Measurements from ENCODE around the gene RO60. TPM values are rescaled to one million over a fixed set of nuclear protein-coding genes. Genes with fewer than 3 reads are reported as not detected.
A peak's percentile ranks its signal among the peaks of the same experiment; 100 is the strongest.

RO60 gene
- total RNA-seq, 6 donors from 2014 or later, result 49.5 to 131 (median 72.0) TPM

GRCh38 chr1:193105821-193106177 is 46.4 kb downstream of the RO60 start:
- Histone ChIP-seq H3K9me3 (no peaks in the 10 kb centered on the region), H3K4me1 (peaks cover 7 to 18% (median 16%) of the 10 kb centered on the region in 4 donors), H3K4me3 (peak overlapping the region in 3 of 4 donors; percentile 63 to 88 (median 71)), H3K27ac (peak overlapping the region; percentile 89 to 93 (median 91)), H3K36me3 (no peaks in the 10 kb centered on the region), H3K27me3 (no peaks in the 10 kb centered on the region)
- DNase-seq (no peak), ATAC-seq (ENCODE audit: low FRiP score in 2 of 2) (no peak)
- WGBS, 2 donors, result 33 to 38% methylated on average over 4 of the region's 4 CpGs
- TF ChIP-seq POLR2A (IDR thresholded peaks at IDR 0.05) (no peak), EP300 (IDR thresholded peaks at IDR 0.05) (no peak), CTCF (IDR thresholded peaks at IDR 0.05) (no peak)

- H3K4me1 ChIP-seq, result peaks cover 5 to 23% (median 17%) of the 10 kb centered on the region in 4 donors
- no peaks in the 10 kb centered on the region for H3K36me3 ChIP-seq
- TF ChIP-seq EP300 (IDR thresholded peaks at IDR 0.05), result no peak
- TF ChIP-seq POLR2AphosphoS5 (IDR thresholded peaks at IDR 0.05), result no peak
- TF ChIP-seq POLR2A (IDR thresholded peaks at IDR 0.05), result no peak
- TF ChIP-seq CTCF (IDR thresholded peaks at IDR 0.05), result no peak
- H3K4me3 ChIP-seq, result no peak overlapping the region
- DNase-seq (no peak), ATAC-seq (ENCODE audit: low FRiP score in 2 of 2) (no peak)
- no peaks in the 10 kb centered on the region for H3K27me3 ChIP-seq
- no peak overlapping the region for H3K27ac ChIP-seq
- 83 to 88% methylated on average over 3 of the region's 3 CpGs for WGBS, 2 donors
- no peaks in the 10 kb centered on the region for H3K9me3 ChIP-seq
These were observed 49.1 kb downstream of the RO60 start for GRCh38 chr1:193108471-193108870.

Small RNA genes within 50 kb of the gene (small RNA-seq; reads per million reads assigned to genes)
- gene SCARNA18B, result 0 reads per million in 4 donors

Other genes with a start within 250 kb of the RO60 start
- 10 to 100 TPM; 24.9 to 49.8 (median 36.4) TPM for gene UCHL5, start 252 bp upstream of the RO60 start, total RNA-seq
- 10 to 100 TPM in 2 of 6 donors, 1 to 10 TPM in 4; 1.4 to 18.6 (median 6.6) TPM for gene GLRX2, start 45.8 kb downstream of the RO60 start, total RNA-seq
- 10 to 100 TPM; 35.1 to 77.5 (median 47.5) TPM for gene CDC73, start 62.4 kb downstream of the RO60 start, total RNA-seq
- 1 to 10 TPM in 4 of 6 donors, under 1 TPM in 2; 0.44 to 3.3 (median 1.5) TPM for gene B3GALT2, start 127.0 kb downstream of the RO60 start, total RNA-seq

Measured in upper lobe of left lung (tissue), 6 donors.